ENCODE measurements around the gene SELE. TPM values are rescaled to one million over a fixed set of nuclear protein-coding genes. Genes with fewer than 3 reads are reported as not detected.

The SELE gene
- total and polyA plus RNA-seq, 2 of the 13 experiments (the other 11 are each of a cell fraction or from before 2014, with no cell fraction given) = 0.04 to 0.09 TPM

GRCh38 chr1:169676001-169676400 lies 57.9 kb downstream of the SELE start:
- TF ChIP-seq ZNF230 (CRISPR knock-in tag; IDR thresholded peaks at IDR 0.05) = no peak
- no peak for TF ChIP-seq SAFB2 (CRISPR knock-in tag; IDR thresholded peaks at IDR 0.05; ENCODE audit: borderline replicate concordance, low read depth)
- TF ChIP-seq RBM22 (optimal IDR thresholded peaks at IDR 0.05; ENCODE audit: low read length) = no peak
- TF ChIP-seq HMGA1 (CRISPR knock-in tag; conservative IDR thresholded peaks at IDR 0.05) = no peak
- no peak for TF ChIP-seq ZMAT3 (CRISPR knock-in tag; conservative IDR thresholded peaks at IDR 0.05)
- no peak for TF ChIP-seq ZSCAN30 (CRISPR knock-in tag; IDR thresholded peaks at IDR 0.05)
- no peak for TF ChIP-seq NR3C1 (CRISPR knock-in tag; IDR thresholded peaks at IDR 0.05)
- no peak for TF ChIP-seq IRF1 (CRISPR knock-in tag; IDR thresholded peaks at IDR 0.05; ENCODE audit: low read depth)
- TF ChIP-seq STAG1 (CRISPR knock-in tag; IDR thresholded peaks at IDR 0.05) = no peak
- no peak for TF ChIP-seq ATF6 (CRISPR knock-in tag; conservative IDR thresholded peaks at IDR 0.05)
- TF ChIP-seq TBX2 (CRISPR knock-in tag; IDR thresholded peaks at IDR 0.05; ENCODE audit: borderline replicate concordance) = no peak
- no peak for TF ChIP-seq SMAD3 (CRISPR knock-in tag; IDR thresholded peaks at IDR 0.05)
- Histone ChIP-seq H3K27ac (ENCODE audit: extremely low read length, insufficient read depth, low read length) (no peak overlapping the region), H3K9me3 (ENCODE audit: low read length) (no peaks in the 10 kb centered on the region), H3K36me3 (replicated peaks in 1 of 2; ENCODE audit: control insufficient read depth in 1 of 2, insufficient read depth in 2 of 2, low read length in 2 of 2) (no peaks in the 10 kb centered on the region), H3K27me3 (ENCODE audit: control insufficient read depth in 1 of 2, insufficient read depth in 2 of 2, low read length in 2 of 2) (no peaks in the 10 kb centered on the region; a peak in 2 of 5 replicates), H3K4me2 (ENCODE audit: low read depth, low read length) (no peak overlapping the region), H4K20me1 (ENCODE audit: insufficient read depth, low read length) (no peaks in the 10 kb centered on the region), H3K79me2 (ENCODE audit: insufficient read depth, low read length) (no peaks in the 10 kb centered on the region), H3K4me3 (replicated peaks in 1 of 3; ENCODE audit: insufficient read depth in 1 of 3, low read depth in 2 of 3, low read length in 3 of 3) (no peak overlapping the region), H3K4me1 (ENCODE audit: insufficient read depth, low read length) (no peaks in the 10 kb centered on the region), H2AFZ (ENCODE audit: low read length) (no peak overlapping the region), H3K9ac (ENCODE audit: insufficient read depth, low read depth, low read length) (no peak overlapping the region)
- FAIRE-seq = no peak
- in situ Hi-C loops (cut with HindIII; ENCODE audit: extremely low pct_ligation_motif_present, low pct_unique_long_range_greater_than_20kb) = no loop called here
- POLR2A ChIA-PET = no interaction called here
- no peak for ATAC-seq
- DNase-seq (ENCODE audit: low spot score) = no peak
- 0% methylated on average over 2 of the region's 2 CpGs for WGBS (ENCODE audit: low lambda C conversion rate)
- intact Hi-C loops (cut with micrococcal nuclease; ENCODE audit: unreplicated experiment) = no loop called here
- CTCF ChIA-PET (ENCODE audit: low intra/inter-chr PET ratio, low total read pairs) = no interaction called here
- BruUV-seq (replicated peaks) = no TSS peak

Other genes with a start within 250 kb of the SELE start
- 19.1 and 30.4 TPM in 2 replicates for gene SLC19A2, start 248.1 kb downstream of the SELE start, total RNA-seq (2016; rRNA removed; fragmentation: Illumina TruSeq; extraction: Trizol)
- gene SLC19A2, start 248.1 kb downstream of the SELE start, polyA plus RNA-seq (2011; rRNA removed) = 51.2 and 56.0 TPM in 2 replicates
- 38.3 and 38.5 TPM in 2 replicates for gene F5, start 147.6 kb downstream of the SELE start, total RNA-seq (2016; rRNA removed; fragmentation: Illumina TruSeq; extraction: Trizol)
- 64.0 and 65.5 TPM in 2 replicates for gene F5, start 147.6 kb downstream of the SELE start, polyA plus RNA-seq (2011; rRNA removed)
- not detected in 2 replicates for gene SELP, start 104.0 kb downstream of the SELE start, total RNA-seq (2016; rRNA removed; fragmentation: Illumina TruSeq; extraction: Trizol)
- 0.11 TPM in 1 of 2 replicates, not detected in the other for gene SELP, start 104.0 kb downstream of the SELE start, polyA plus RNA-seq (2011; rRNA removed)
- gene SELL, start 22.5 kb downstream of the SELE start, total RNA-seq (2016; rRNA removed; fragmentation: Illumina TruSeq; extraction: Trizol) = 0.13 and 0.32 TPM in 2 replicates
- gene SELL, start 22.5 kb downstream of the SELE start, polyA plus RNA-seq (2011; rRNA removed) = 0.03 and 0.18 TPM in 2 replicates
- gene METTL18, start 60.8 kb upstream of the SELE start, total RNA-seq (2016; rRNA removed; fragmentation: Illumina TruSeq; extraction: Trizol) = 6.7 and 11.2 TPM in 2 replicates
- 2.2 and 2.7 TPM in 2 replicates for gene METTL18, start 60.8 kb upstream of the SELE start, polyA plus RNA-seq (2011; rRNA removed)
- gene SCYL3, start 159.8 kb upstream of the SELE start, total RNA-seq (2016; rRNA removed; fragmentation: Illumina TruSeq; extraction: Trizol) = 4.9 and 6.3 TPM in 2 replicates
- gene SCYL3, start 159.8 kb upstream of the SELE start, polyA plus RNA-seq (2011; rRNA removed) = 3.1 and 3.3 TPM in 2 replicates

Data from HepG2 (cell line).